Nasal cavity respiratory epithelium epithelial cell of viscerocranial mucosa (primary cell): ENCODE measurements around the gene RPL22. TPM values are rescaled to one million over a fixed set of nuclear protein-coding genes. Genes with fewer than 3 reads are reported as not detected.

Source experiments
- total RNA-seq: library from RNA; depleted of rRNA; stranded (reverse); fragments of >200 nt; gene quantifications from 2 replicates; pipeline ENCODE4 v1.2.3, GENCODE V29; 2014

Gene RPL22
- total RNA-seq: 133 and 152 TPM in 2 replicates

GRCh38 chr1:6199298-6200187, at the start of gene RPL22:
Gene RPL22 (minus strand): TSS chr1:6199595. CDS start chr1:6199573, 22 bp downstream.

GRCh38 chr1:6243993-6244392, 44.6 kb upstream of the RPL22 start, which contains the start of gene HES3:
Gene HES3 (plus strand): TSS chr1:6244179. CDS start chr1:6244366, 187 bp downstream.

GRCh38 chr1:6205849-6206519, 6.6 kb upstream of the RPL22 start, which contains the start of gene RNF207:
Gene RNF207 (plus strand): TSS chr1:6206119. CDS start chr1:6206536, 417 bp downstream.

DNA sequence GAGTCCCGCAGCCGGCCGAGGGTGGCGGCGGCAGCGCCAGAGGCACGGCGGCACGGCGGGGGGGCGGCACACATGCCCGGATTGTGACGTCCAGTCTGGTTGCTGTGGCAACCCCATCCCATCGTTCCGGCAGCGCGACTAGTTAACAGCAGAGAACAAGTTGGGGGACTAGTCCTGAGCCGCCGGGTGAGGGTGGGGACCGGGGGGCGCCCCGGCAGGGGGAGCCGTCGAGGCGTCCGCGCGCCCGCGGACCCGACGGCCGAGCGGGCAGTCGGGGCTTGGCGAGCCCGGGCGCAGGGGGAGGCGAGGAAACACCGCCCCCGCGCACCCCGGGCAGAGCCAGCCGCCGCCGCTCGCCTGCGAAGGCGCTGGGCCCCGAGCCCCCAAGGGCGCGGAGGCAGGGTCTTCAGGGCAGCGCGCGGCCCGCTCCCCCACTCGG, 19.1 kb downstream of the RPL22 start, which contains the start of gene CHD5:
TSS of gene CHD5 (minus strand) at position 54 of the 439 bp plus-strand sequence. CDS start 298 bp downstream, outside the sequence.

Other genes with a start within 250 kb of the RPL22 start
- 3.4 and 8.0 TPM in 2 replicates for gene NPHP4, start 207.2 kb downstream of the RPL22 start, total RNA-seq
- gene KCNAB2, start 153.7 kb downstream of the RPL22 start, total RNA-seq: 1.7 and 2.3 TPM in 2 replicates
- gene CHD5, start 19.3 kb downstream of the RPL22 start, total RNA-seq: under 0.01 and 0.07 TPM in 2 replicates
- gene RNF207, start 6.5 kb upstream of the RPL22 start, total RNA-seq: 4.1 and 23.6 TPM in 2 replicates
- gene ICMT, start 36.4 kb upstream of the RPL22 start, total RNA-seq: 72.8 and 81.2 TPM in 2 replicates
- not detected in 2 replicates for gene HES3, start 44.6 kb upstream of the RPL22 start, total RNA-seq
- 17.9 and 38.3 TPM in 2 replicates for gene GPR153, start 61.5 kb upstream of the RPL22 start, total RNA-seq
- gene ACOT7, start 194.2 kb upstream of the RPL22 start, total RNA-seq: 62.5 and 76.2 TPM in 2 replicates
- gene HES2, start 220.3 kb upstream of the RPL22 start, total RNA-seq: 174 and 222 TPM in 2 replicates
- 2.4 and 43.2 TPM in 2 replicates for gene ESPN, start 225.2 kb upstream of the RPL22 start, total RNA-seq